Activated CD4-positive, alpha-beta T cell treated with anti-CD3 and anti-CD28 coated beads, Interleukin-2, amount 50 U/mL, for 1 hour (primary cell): Measurements from ENCODE around the gene CXCR4.

Source experiments
- DNase-seq: peaks from one replicate; pipeline ENCODE4 v3.0.0-alpha.2; 2020

The CXCR4 gene

GRCh38 chr2:136131484-136131960, 13.6 kb upstream of the CXCR4 start:
- peak; percentile 36 for DNase-seq

DNA sequence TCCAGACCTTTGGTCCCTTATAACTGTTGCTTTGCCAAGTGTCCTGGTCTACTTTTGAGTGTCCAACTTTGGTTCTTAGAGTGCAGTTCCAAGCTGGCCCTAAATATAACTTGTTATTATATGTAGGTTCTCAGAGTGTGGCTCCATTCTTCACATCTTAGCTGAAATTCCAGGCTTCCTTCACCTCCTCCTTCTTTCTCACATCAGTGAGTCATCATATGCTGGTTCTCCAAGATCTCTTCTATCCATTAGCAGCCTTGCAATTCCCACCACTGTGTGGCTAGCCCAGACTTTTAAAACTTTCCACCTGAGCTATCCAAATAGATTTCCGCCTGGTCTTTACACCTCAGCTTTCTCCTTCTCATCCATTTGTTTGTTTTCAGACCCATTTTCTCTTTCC, 12.6 kb upstream of the CXCR4 start:
- DNase-seq: no peak

DNA sequence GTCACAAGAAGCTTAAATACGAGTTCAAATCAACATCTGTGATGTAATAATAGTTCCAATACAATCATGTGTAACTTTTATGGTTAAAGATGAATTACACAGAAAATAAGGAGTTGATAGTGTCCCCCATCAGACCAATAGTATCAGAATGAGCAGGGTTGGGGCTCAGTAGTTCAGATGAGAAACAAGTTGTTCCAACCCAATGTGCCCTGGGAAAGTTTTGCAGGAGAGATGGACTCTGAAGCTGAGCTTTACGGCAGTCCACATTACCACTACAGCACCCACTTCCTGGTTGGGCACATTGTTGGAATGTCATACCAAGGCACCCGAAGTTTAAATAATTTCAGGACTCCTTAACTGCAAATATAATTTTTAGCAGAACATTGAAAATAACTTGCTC, 12.1 kb upstream of the CXCR4 start:
- DNase-seq: no peak

- DNase-seq: no peak
These were observed 11.7 kb upstream of the CXCR4 start for GRCh38 chr2:136129601-136130000.

DNA sequence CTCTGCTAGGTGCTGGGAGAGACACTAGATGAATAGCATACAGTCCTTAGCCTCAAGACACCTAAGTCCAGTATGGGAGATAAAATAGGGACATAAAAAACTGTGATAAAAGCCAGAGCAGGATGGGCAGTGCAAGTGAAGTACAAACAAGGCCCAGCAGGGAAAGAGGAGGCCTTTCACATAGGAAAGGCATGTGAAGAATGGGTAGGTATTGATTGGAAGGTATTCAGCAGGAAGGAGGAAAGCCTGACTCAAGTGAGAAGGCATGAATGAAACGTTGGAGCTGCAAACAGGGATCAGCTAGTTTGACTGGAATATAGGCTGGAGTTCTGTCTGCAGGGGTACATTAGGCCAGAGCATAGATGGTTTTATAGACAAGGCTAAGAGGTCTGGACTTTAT, 11.0 kb upstream of the CXCR4 start:
- DNase-seq: no peak

DNA sequence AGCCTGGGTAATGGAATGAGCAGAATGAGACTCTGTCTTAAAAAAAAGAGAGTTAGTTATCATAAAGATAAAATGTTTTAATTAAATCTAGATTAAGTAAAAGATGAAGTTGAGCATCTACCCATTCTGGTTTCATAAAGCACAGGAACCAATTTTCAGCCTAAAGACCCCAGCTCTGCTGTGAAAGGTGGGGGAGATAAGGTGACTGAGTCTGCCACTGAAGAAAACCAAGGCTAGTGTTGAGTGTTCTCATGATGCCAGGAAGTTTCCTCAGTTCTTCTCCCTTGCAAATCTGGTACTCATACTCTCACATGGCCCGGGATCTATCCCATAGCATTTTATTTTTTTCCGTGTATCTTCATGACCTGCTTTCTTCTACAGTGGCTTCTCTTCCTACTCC, 10.4 kb upstream of the CXCR4 start:
- DNase-seq: no peak

GRCh38 chr2:136127356-136127755, 9.4 kb upstream of the CXCR4 start:
- DNase-seq: no peak

GRCh38 chr2:136126421-136126926, 8.5 kb upstream of the CXCR4 start:
- DNase-seq: no peak

- DNase-seq: no peak
These were observed 8.1 kb upstream of the CXCR4 start for GRCh38 chr2:136126021-136126420.

- DNase-seq: no peak
These were observed 7.3 kb upstream of the CXCR4 start for GRCh38 chr2:136125236-136125635.

DNA sequence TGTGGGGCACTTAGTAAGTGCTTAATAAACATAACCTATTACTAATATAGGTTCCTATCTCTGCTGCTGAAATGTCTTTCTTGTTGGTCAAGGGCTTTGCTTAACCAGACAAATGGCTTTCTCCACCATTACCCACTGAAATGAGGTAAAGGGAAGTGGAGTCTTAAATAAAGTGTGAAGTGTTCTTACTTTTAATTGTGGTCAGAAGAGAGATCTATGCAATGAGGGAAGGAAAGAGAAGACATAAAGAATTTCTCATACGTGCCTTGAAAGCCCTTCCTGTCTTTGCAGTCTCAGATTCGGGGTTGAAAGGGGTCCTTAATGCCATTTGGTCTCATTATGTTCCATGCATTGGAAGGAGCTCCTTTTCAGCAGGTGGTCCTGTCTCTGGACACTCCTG, 6.9 kb upstream of the CXCR4 start:
- no peak for DNase-seq

- DNase-seq: no peak
These were observed 4.7 kb upstream of the CXCR4 start for GRCh38 chr2:136122661-136123060.

DNA sequence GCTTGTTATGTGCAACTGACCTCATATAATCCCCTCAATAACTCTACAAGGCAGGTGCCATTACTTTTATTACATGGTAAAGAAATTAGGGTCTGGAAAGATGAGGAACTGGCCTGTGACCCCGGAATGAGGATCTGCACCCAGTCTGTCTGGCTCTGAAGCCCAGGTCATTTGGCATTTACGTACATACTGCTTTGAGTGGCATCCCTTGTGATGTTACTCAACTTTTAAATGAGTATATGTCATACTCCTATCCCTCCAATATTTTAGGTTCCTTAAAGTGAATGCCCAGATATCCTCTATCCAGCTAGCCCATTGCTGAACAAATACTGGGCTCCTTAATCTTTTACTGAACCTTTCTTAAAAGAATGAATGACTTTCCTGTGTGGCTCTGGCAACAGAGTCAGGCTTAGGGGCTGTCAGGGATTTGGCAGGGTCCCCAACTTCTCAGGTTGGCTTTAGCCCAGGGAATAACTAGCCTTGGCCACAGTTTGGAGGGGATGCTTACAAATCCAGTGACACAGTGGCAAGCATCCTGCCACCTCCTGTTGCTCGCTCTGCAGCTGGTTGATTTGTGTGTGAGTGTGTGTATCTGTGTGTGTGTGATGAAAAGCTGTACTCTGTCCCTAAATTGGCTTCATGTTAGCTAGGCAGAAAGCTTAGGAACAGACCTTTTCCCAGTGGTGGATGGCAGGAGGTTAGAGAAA, 3.4 kb upstream of the CXCR4 start:
- DNase-seq: no peak

DNA sequence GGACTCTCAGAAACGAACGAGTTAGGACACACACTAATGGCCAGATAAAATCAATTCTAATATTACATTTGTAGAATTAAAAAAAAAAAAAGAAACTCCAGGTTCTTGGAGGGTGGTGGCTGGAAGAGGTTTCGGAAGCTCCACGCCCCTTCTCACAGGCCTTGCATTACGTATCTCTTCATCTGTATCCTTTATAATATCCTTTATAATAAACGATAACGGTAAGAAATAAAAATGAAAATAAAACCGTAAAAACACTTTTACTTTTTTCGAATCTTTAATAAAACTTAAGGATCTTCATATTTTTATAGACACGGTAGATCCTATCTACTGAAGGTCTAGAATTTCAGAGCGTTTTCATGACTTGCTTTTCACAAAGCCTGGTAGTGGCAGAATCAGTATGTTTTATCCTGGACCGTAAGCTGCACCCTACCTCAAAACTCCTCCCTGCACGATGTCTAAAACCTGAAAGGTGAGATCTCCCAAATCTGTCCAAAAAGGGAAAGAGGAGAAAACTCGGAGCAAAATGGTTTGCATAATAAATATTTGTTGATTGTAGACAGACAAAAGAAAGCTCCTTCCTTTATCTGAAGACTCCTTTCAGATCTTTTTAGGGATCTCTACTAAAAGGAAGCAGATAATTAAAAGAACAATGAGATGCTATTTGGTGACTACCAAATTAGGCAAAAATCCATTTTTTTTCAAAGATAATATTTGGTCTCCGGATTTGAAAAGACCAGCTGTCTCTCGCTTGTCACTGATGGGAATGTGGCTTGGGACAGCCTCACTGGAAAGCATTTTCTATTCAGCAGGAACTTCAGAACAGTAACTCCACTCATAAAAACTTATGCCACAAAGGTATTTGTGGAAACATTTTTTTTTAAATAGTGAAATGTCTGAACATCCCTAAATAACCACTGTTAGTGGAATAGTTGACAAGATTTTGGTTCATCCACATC, 2.0 kb upstream of the CXCR4 start:
- DNase-seq: no peak

GRCh38 chr2:136118819-136119716, 1.1 kb upstream of the CXCR4 start:
- DNase-seq: peak; percentile 91

GRCh38 chr2:136117391-136117841, 533 bp downstream of the CXCR4 start:
- peak; percentile 57 for DNase-seq

DNA sequence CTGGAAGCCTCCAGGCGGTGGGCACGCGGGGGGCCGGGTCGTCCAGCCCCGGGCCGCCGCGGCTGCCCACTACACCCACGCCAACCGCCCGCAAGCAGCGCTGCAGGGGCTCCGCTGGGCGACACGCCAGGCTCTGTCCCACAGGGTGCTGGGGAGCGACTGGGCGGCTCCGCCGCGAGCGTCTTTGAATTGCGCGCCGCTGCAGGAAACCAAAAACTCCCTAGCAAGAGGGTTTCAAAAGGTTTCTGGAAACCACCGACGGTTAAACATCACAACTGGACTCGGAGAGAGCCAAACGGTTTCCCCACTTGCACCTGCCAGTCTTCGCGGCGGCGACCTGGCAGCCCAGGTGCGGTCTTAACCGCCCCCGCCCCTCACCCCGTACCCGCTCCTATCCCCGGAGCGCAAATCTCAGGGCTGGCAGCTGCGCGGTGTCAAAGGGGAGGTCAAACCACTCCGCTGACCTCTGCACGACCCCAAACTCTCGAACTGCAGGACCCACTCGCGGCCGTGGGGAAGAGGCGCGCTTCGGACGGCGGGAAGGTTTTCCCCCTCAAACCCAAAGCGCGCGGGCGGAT, 1.0 kb downstream of the CXCR4 start:
- DNase-seq: peak; percentile 68

DNA sequence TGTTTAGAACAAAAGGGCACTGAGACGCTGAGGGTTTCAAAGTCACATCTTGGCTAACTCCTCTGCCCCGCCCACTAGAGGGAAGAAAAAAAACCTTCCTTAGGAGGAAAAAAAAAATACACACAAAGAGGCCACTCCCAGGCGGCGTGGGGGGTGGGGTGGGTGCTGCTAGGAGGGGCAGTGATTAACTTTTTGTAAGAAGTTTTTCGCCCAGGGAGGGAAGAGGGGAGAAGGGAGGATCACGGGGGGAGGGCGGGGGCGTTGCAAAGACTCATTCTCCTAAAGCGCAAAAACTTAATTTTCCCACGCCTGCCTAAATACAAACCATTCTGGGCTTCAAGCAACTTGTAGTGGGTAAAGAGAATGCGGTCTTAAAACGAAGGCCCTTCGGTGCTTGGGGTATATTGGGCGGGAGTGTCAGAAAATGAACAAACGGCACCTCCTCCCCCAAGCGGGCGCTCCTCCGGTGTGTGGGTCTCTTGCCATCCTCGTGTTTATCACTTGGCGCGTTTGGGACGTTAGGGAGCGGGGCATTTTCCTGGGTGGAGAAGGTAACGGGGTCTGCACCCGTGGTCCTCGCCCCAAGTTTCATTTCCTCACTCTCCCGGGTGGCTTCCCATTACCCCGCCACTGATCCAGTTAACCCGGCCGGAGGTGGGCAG, 1.7 kb downstream of the CXCR4 start:
- peak; percentile 85 for DNase-seq

DNA sequence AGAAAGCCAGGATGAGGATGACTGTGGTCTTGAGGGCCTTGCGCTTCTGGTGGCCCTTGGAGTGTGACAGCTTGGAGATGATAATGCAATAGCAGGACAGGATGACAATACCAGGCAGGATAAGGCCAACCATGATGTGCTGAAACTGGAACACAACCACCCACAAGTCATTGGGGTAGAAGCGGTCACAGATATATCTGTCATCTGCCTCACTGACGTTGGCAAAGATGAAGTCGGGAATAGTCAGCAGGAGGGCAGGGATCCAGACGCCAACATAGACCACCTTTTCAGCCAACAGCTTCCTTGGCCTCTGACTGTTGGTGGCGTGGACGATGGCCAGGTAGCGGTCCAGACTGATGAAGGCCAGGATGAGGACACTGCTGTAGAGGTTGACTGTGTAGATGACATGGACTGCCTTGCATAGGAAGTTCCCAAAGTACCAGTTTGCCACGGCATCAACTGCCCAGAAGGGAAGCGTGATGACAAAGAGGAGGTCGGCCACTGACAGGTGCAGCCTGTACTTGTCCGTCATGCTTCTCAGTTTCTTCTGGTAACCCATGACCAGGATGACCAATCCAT, 2.7 kb downstream of the CXCR4 start:
- DNase-seq: no peak

- no peak for DNase-seq
These were observed 3.6 kb downstream of the CXCR4 start for GRCh38 chr2:136114382-136114781.
